GM21526 (cell line): Measurements from ENCODE around the gene ARL3.
"Not testable (repeated sequence)": the region's sequence is repeated elsewhere in the genome, so short reads cannot be mapped to it uniquely, and the experiment has no call there.

Source experiments
- ATAC-seq: cut with Tn5 transposase; IDR thresholded peaks from one replicate; pipeline ENCODE4 v1.9.1; 2021; ENCODE audit warnings: moderate library complexity; ENCODE audit not compliant: unreplicated experiment, low FRiP score

Gene ARL3

DNA sequence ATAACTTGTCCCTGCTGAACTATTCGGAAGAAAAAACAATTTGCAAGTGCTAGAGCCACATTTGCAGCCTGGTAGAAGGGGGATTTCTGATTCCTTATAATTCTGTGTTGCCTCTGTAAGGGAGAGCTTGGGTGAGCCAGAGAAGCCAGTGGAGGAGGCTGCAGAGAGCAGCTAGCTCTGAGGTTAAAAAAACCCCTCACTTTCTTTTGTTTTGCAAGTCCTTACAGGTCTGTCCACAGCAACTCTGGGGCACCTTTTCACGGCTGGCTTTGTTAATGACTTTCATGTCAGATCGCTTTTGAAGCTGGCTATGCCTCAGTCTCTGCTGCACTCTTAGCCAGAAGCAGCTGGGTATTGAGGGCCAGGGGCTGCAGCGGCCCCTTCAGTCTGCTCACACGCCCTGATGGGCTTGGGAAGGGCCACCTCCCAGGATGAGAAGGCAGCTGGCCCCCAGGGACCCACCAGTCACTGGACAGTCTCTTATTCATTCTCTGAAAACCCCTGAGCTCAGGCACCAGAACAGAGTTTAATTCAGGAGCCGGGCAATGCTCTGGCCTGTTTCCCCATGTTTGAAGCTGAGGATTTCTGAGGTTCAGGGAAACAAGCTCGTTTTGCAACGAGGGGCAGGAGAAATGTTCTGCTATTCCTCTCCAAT is 39.1 kb downstream of the ARL3 start:
- no peak for ATAC-seq

DNA sequence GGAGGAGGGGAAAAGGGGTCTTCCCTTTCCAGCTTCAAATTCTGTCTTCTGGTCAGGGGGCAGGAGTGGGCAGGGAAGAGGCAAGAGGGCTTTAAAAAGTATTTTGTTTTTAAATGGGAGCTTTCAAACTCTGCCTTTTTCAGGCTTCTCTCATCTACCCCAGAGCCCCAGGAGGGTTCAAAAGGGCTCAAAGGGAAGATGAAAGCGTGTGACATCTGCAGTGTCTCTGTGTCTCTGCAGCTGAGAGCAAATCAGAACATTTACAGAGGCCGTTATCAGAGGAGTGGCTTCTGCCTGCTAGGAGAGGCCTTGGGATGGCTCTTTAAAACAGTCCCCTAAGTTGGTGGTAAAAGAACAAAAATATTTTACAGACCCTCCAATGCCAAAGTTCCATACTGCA is 39.6 kb downstream of the ARL3 start:
- ATAC-seq, result no peak

DNA sequence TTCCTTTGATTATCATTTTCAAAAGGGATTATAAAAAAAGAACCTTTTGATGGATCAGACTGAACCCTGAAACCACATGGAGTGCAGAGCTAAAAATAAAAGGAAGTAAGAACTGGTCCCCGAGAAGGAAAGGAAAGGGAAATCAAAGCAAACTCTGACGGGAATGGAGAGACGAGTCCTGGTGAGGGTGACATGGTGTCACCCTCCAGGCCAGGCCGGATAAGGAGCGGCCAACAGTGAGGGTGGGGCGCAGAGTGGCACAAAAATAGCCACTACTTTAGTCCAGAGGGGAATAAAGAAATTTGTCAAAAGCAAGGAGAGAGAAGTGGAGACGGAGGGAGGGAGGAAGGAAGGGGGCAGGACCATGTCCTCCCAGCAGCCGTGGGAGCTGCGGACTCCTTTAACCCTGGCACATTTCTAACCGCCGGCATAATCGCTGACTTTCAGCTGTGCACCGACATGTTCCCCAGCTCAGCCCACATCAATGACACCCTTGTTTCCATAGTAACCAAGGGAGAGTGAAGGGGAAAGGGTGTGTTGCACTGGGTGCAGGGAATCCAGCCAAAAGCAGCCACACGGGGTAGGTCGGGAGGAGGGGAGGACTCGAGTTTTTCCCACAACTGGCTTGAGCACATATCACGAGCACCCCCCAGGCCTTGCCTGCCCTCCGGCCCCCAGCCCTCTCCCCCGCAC is 40.2 kb downstream of the ARL3 start:
- no peak for ATAC-seq

GRCh38 chr10:102673236-102673818 is 40.9 kb downstream of the ARL3 start:
- ATAC-seq, result no peak

- ATAC-seq, result no peak
These were observed 43.2 kb downstream of the ARL3 start for GRCh38 chr10:102670871-102671434.

- no peak for ATAC-seq
These were observed 44.0 kb downstream of the ARL3 start for GRCh38 chr10:102670065-102670670.

- no peak for ATAC-seq
These were observed 44.8 kb downstream of the ARL3 start for GRCh38 chr10:102669206-102670064.

- ATAC-seq, result no peak
These were observed 45.7 kb downstream of the ARL3 start for GRCh38 chr10:102668326-102669107.

- ATAC-seq, result not testable (repeated sequence)
These were observed 46.8 kb downstream of the ARL3 start for GRCh38 chr10:102667411-102667810.

GRCh38 chr10:102665904-102666509 is 48.2 kb downstream of the ARL3 start:
- no peak for ATAC-seq

DNA sequence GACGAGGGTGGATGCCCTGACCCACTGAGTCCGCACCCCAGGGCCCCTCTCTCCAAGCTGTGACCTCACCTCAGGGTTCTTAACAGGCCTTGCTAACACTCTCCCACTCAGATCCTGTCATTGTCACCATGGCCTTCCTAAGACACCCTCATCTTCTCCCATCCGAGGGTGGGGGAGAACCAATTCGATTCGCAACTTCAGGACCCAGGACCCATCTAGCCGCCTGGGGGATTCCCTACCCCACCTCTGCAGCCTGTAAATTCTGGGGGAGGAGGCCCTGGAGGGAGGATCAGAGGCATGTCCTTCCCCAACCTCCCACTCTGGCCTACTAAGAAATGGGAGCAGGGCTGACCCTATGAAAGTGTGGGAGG is 52.6 kb downstream of the ARL3 start:
- peak; percentile 6 for ATAC-seq

DNA sequence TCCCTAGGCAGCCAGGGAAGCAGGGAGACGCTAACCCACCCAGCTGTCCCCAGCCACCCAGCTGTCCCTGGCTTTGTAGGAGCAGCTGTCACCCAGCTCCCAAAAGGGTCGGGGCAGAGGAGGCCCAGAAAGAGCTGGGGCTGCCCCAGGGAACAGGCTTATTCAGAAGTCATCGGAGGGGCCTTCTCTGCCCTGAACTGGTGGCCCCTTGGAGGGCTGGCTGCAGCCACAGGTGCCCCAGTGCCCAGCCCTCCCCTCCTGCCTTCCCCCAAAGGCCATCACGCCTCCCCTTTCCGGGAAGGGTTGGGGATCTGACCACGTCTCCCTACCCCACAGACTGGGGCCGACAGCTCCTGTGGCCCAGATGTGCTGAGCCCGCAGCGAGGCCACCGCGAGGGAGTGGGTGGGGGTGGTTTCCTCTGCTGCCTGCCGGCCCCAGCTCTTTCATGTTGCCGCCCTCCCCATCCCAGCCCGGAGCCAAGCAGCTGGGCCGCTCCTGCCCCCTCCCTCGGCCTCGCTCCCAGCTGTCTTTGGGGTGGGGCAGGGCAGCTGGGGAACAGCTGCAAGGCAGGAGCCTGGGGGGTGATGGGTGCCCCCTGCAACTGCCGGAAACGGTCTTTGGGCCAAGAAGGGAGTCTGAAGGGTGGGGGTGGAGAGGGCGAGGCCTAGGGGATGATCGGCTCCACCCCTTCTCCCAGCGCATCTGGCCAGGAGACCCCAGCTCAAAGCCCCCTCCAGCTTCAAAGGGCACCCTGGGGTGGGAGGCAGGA is 53.1 kb downstream of the ARL3 start:
- ATAC-seq, result peak; percentile 68

GRCh38 chr10:102658802-102659201 is 55.4 kb downstream of the ARL3 start:
- no peak for ATAC-seq

DNA sequence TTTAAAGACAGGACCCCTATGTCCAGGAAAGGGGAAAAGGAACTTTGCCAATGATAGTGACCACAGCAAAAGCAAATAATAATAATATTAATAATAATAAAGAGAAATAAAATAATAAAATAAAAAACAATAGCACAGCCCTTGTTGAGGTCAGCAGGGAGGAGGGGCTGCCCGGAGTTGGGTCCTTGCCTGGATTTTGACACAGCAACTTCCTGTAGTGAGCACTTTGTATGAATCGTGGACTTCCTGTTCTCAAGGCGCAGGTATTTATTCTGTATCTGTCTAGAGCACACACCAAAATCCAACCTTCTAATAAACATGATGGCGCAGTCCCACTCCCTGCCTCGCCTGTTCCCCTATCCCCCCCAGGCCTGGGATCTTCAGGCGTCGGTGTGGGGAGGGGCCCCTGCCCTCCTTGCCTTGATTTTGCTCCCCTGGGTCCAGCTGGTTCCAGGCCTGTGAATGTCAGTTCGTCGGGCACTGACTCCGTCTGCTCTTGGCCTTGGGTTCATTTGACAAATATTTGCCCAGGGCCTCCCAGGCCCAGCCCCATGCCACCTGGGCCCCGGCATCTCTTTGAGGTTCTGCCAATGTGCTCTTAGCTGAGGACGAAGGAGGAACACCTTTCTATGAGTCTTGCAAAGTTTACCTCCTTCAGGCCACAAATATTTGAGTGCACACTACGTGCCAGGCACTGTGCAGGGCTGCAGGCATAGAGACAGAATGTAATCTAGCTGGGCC is 56.0 kb downstream of the ARL3 start:
- no peak for ATAC-seq

DNA sequence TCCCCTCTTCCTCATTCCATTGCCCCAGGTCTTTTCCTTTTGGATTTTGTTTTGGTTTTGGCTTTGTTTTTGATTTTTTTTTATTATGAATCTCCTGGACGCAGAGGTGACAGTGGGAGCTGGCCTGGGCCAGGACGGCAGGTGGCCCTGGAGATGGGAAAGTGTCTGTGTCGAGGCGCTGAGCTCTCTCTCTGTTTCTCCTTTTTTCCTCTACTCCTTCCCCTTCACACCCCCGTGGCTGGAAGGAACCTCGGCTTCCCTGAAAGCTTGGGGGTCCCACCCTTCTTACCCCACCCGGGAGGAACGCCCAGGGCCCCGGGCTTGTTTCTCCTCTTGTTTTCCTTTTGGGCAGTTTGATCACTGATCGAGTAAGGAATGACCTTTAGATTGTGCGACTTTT is 56.7 kb downstream of the ARL3 start:
- no peak for ATAC-seq

DNA sequence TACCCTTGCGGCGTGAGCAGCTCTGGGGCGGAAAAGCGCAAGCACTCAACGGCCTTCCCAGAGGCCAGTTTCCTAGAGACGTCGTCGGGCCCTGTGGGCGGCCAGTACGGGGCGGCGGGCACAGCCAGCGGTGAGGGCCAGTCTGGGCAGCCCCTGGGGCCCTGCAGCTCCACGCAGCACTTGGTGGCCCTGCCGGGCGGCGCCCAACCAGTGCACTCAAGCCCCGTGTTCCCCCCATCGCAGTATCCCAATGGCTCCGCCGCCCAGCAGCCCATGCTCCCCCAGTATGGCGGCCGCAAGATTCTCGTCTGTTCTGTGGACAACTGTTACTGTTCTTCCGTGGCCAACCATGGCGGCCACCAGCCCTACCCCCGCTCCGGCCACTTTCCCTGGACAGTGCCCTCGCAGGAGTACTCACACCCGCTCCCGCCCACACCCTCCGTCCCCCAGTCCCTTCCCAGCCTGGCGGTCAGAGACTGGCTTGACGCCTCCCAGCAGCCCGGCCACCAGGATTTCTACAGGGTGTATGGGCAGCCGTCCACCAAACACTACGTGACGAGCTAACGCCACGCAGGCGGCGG is 57.3 kb downstream of the ARL3 start:
- ATAC-seq, result no peak

DNA sequence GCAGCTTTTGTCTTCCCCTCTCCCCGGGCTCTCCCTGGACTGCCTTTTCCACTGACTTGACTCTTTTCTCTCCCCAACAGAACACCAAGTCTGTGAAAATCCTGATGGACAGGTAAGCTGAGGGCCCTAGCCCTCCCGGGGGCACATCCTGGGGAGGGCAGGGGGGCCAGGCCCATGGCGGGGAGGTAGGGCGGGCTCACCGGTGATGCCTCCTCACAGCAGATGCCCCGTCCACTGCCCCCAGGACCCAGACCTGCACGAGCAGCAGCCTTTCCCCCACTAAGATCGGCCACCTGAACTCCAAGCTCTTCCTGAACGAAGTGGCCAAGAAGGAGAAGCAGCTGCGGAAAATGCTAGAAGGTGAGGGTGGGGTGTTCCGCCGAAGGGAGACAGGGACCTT is 58.2 kb downstream of the ARL3 start:
- ATAC-seq, result no peak
